Posterior vena cava (tissue), 2 donors: ENCODE data around the gene EXOC1. TPM values are rescaled to one million over a fixed set of nuclear protein-coding genes. Genes with fewer than 3 reads are reported as not detected.
"Not testable (repeated sequence)": the region's sequence is repeated elsewhere in the genome, so short reads cannot be mapped to it uniquely, and the experiment has no call there.

Experiments
- DNase-seq: peaks from one replicate; pipeline ENCODE4 v3.0.0-alpha.2; 2020; ENCODE audit warnings: low spot score
- intact Hi-C, 2 donors: fragments of 100-400 bp; cut with DNase I; formaldehyde crosslinking; loops; one replicate each; pipeline versions ENCODE4 v1.14.1 to v1.14.2; 2022 to 2023
- total RNA-seq, 2 donors: library from RNA; stranded (reverse); fragmentation: NEBNext Ultra II Directional; extraction: Animal tissue kit (Norgen Biotek cat#: 25700); gene quantifications; one replicate each; pipeline ENCODE4 v1.2.1, GENCODE V29; 2021
- donor health status: DM: yes; HTN: yes; CAD: no.
- donor health status: DM: yes; HTN: yes; CAD: no.

The EXOC1 gene
- total RNA-seq, 2 donors from 2014 or later: 33.4 to 34.3 TPM

GRCh38 chr4:55892156-55892555 is 38.7 kb downstream of the EXOC1 start:
- intact Hi-C loops: no loop called here

GRCh38 chr4:55896622-55897021 is 43.2 kb downstream of the EXOC1 start:
- intact Hi-C loops: no loop called here
- no peak for DNase-seq

More at GRCh38 chr4:55892156-55892555, 38.7 kb downstream of the EXOC1 start:
- no peak for DNase-seq

- no peak for DNase-seq
- intact Hi-C loops: loop anchor here in 1 of 2 donors (2.0 to 5.0 kb wide), 2 partner anchors 14 to 1025 kb away; no protein-coding TSS in a partner anchor
Observed at GRCh38 chr4:55902677-55903076, 49.2 kb downstream of the EXOC1 start.

GRCh38 chr4:55903577-55903976 is 50.1 kb downstream of the EXOC1 start:
- intact Hi-C loops: loop anchor here in 1 of 2 donors (2.0 to 5.0 kb wide), 2 partner anchors 13 to 1024 kb away; no protein-coding TSS in a partner anchor
- DNase-seq: no peak

GRCh38 chr4:55904576-55904975 is 51.1 kb downstream of the EXOC1 start:
- DNase-seq: no peak

GRCh38 chr4:55906323-55906722 is 52.9 kb downstream of the EXOC1 start:
- intact Hi-C loops: no loop called here
- DNase-seq: no peak

More at GRCh38 chr4:55904576-55904975, 51.1 kb downstream of the EXOC1 start:
- intact Hi-C loops: loop anchor here in 1 of 2 donors (5.0 kb wide), 1 partner anchor 1023 kb away; no protein-coding TSS in a partner anchor

GRCh38 chr4:55906989-55907388 is 53.5 kb downstream of the EXOC1 start:
- no peak for DNase-seq
- intact Hi-C loops: no loop called here

- DNase-seq: no peak
- intact Hi-C loops: no loop called here
Observed at GRCh38 chr4:55907469-55907868, 54.0 kb downstream of the EXOC1 start.

- intact Hi-C loops: no loop called here
- no peak for DNase-seq
Observed at GRCh38 chr4:55910140-55910539, 56.7 kb downstream of the EXOC1 start.

GRCh38 chr4:55912249-55912648 is 58.8 kb downstream of the EXOC1 start:
- intact Hi-C loops: no loop called here
- DNase-seq: no peak

GRCh38 chr4:55920571-55920970 is 67.1 kb downstream of the EXOC1 start:
- no peak for DNase-seq
- intact Hi-C loops: no loop called here

GRCh38 chr4:55921093-55921492 is 67.6 kb downstream of the EXOC1 start:
- intact Hi-C loops: no loop called here
- no peak for DNase-seq

GRCh38 chr4:55925241-55925640 is 71.8 kb downstream of the EXOC1 start:
- intact Hi-C loops: no loop called here
- DNase-seq: no peak

GRCh38 chr4:55926610-55927009 is 73.2 kb downstream of the EXOC1 start:
- intact Hi-C loops: no loop called here
- no peak for DNase-seq

- intact Hi-C loops: no loop called here
Observed at GRCh38 chr4:55927803-55928437, 74.5 kb downstream of the EXOC1 start.

GRCh38 chr4:55928846-55929245 is 75.4 kb downstream of the EXOC1 start:
- intact Hi-C loops: no loop called here
- no peak for DNase-seq

More at GRCh38 chr4:55927803-55928437, 74.5 kb downstream of the EXOC1 start:
- DNase-seq: no peak

- intact Hi-C loops: no loop called here
- no peak for DNase-seq
Observed at GRCh38 chr4:55931043-55931442, 77.6 kb downstream of the EXOC1 start.

- intact Hi-C loops: no loop called here
- DNase-seq: no peak
Observed at GRCh38 chr4:55931833-55932232, 78.4 kb downstream of the EXOC1 start.

GRCh38 chr4:55932511-55932910 is 79.1 kb downstream of the EXOC1 start:
- intact Hi-C loops: no loop called here

GRCh38 chr4:55933611-55934010 is 80.2 kb downstream of the EXOC1 start:
- no peak for DNase-seq
- intact Hi-C loops: no loop called here

More at GRCh38 chr4:55932511-55932910, 79.1 kb downstream of the EXOC1 start:
- DNase-seq: no peak

- DNase-seq, intact Hi-C loops: not testable (repeated sequence)
Observed at GRCh38 chr4:55935907-55936306, 82.5 kb downstream of the EXOC1 start.
